ENCODE measurements around the gene REXO5.

- TF ChIP-seq CTCF (IDR thresholded peaks at IDR 0.05; ENCODE audit: low read depth, low read length) (no peak), EZH2phosphoT487 (IDR thresholded peaks at IDR 0.05; ENCODE audit: low read depth) (no peak)
Observed at GRCh38 chr16:20767577-20767976, 38.8 kb upstream of the REXO5 start.

Data from OCI-LY3 (cell line).